SK-N-SH (cell line): ENCODE data around the gene CD96.

Experiments
- EZH2phosphoT487 ChIP-seq: fragments of 200-600 bp; sonication (generic); IDR thresholded peaks from 2 replicates; pipeline ENCODE4 v1.6.1; 2017; ENCODE audit warnings: low read depth, mixed run types, mild to moderate bottlenecking, antibody characterized with exemption, moderate library complexity, borderline replicate concordance
- JUND ChIP-seq: IDR thresholded peaks from 2 replicates; pipeline ENCODE4 v1.4.0; 2012
- MEF2A ChIP-seq: IDR thresholded peaks from 2 replicates; pipeline ENCODE4 v1.4.0; 2012; ENCODE audit warnings: low read depth, borderline replicate concordance
- MXI1 ChIP-seq: IDR thresholded peaks from 2 replicates; pipeline ENCODE4 v1.6.1; 2012; ENCODE audit warnings: mild to moderate bottlenecking, low read depth, low read length, improper control_type of control experiment
- POLR2AphosphoS5 ChIP-seq: IDR thresholded peaks from 2 replicates; pipeline ENCODE4 v1.6.1; 2012; ENCODE audit warnings: low read depth, low read length
- SMC3 ChIP-seq: IDR thresholded peaks from 2 replicates; pipeline ENCODE4 v1.6.1; 2012; ENCODE audit warnings: low read depth, low read length, improper control_type of control experiment
- TAF1 ChIP-seq: IDR thresholded peaks from 2 replicates; pipeline ENCODE4 v1.6.1; 2012; ENCODE audit warnings: low read depth, mild to moderate bottlenecking, low read length, moderate library complexity, borderline replicate concordance
- TEAD4 ChIP-seq: IDR thresholded peaks from 2 replicates; pipeline ENCODE4 v1.4.0; 2012; ENCODE audit warnings: mild to moderate bottlenecking, borderline replicate concordance; ENCODE audit not compliant: insufficient read depth
- TF ChIP-seq, protein P1 (sequence below): fragments of 200-600 bp; sonication (generic); IDR thresholded peaks from 2 replicates; pipeline ENCODE4 v1.6.1; 2017; ENCODE audit warnings: antibody characterized with exemption, mild to moderate bottlenecking, moderate library complexity
- TF ChIP-seq, protein P2 (sequence below): IDR thresholded peaks from 2 replicates; pipeline ENCODE4 v1.6.1; 2012; ENCODE audit warnings: mild to moderate bottlenecking, low read depth, low read length, moderate library complexity
- TF ChIP-seq, protein P3 (sequence below): IDR thresholded peaks from 2 replicates; pipeline ENCODE4 v1.4.0; 2012; ENCODE audit warnings: low read depth
- TF ChIP-seq, protein P4 (sequence below): fragments of 150-350 bp; IDR thresholded peaks from 2 replicates; pipeline ENCODE4 v1.6.1; 2017; ENCODE audit warnings: antibody characterized with exemption, low read length, low read depth, borderline replicate concordance
- TF ChIP-seq, protein P5 (sequence below): IDR thresholded peaks from 2 replicates; pipeline ENCODE4 v1.4.0; 2012; ENCODE audit warnings: low read depth, borderline replicate concordance

DNA sequence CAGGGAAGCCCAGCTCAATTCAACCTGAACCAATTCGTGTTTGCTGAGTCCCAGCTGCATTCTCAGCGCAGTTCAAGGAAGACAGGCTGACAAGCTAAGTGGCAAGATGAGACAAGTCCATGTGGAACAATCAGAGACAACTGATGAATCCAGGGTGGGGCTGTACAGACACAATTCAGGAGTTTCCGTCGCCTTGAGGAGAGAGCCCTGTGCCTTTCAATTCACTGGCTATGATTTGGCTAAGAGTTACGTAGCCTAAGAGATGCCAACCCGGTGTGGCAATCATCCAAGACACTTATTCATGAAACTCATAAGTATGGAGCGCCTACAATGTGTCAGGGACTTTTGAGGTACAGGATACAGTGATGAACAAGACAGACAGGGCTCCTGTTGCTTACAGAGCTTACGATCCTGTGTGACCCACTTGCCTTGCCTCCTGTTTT lies 68.6 kb downstream of the CD96 start:
- TF ChIP-seq JUND, result no peak
- TF ChIP-seq, protein P1, sequence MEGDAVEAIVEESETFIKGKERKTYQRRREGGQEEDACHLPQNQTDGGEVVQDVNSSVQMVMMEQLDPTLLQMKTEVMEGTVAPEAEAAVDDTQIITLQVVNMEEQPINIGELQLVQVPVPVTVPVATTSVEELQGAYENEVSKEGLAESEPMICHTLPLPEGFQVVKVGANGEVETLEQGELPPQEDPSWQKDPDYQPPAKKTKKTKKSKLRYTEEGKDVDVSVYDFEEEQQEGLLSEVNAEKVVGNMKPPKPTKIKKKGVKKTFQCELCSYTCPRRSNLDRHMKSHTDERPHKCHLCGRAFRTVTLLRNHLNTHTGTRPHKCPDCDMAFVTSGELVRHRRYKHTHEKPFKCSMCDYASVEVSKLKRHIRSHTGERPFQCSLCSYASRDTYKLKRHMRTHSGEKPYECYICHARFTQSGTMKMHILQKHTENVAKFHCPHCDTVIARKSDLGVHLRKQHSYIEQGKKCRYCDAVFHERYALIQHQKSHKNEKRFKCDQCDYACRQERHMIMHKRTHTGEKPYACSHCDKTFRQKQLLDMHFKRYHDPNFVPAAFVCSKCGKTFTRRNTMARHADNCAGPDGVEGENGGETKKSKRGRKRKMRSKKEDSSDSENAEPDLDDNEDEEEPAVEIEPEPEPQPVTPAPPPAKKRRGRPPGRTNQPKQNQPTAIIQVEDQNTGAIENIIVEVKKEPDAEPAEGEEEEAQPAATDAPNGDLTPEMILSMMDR, result no peak
- TF ChIP-seq, protein P2, sequence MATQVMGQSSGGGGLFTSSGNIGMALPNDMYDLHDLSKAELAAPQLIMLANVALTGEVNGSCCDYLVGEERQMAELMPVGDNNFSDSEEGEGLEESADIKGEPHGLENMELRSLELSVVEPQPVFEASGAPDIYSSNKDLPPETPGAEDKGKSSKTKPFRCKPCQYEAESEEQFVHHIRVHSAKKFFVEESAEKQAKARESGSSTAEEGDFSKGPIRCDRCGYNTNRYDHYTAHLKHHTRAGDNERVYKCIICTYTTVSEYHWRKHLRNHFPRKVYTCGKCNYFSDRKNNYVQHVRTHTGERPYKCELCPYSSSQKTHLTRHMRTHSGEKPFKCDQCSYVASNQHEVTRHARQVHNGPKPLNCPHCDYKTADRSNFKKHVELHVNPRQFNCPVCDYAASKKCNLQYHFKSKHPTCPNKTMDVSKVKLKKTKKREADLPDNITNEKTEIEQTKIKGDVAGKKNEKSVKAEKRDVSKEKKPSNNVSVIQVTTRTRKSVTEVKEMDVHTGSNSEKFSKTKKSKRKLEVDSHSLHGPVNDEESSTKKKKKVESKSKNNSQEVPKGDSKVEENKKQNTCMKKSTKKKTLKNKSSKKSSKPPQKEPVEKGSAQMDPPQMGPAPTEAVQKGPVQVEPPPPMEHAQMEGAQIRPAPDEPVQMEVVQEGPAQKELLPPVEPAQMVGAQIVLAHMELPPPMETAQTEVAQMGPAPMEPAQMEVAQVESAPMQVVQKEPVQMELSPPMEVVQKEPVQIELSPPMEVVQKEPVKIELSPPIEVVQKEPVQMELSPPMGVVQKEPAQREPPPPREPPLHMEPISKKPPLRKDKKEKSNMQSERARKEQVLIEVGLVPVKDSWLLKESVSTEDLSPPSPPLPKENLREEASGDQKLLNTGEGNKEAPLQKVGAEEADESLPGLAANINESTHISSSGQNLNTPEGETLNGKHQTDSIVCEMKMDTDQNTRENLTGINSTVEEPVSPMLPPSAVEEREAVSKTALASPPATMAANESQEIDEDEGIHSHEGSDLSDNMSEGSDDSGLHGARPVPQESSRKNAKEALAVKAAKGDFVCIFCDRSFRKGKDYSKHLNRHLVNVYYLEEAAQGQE, result no peak
- no peak for TF ChIP-seq MEF2A
- no peak for TF ChIP-seq EZH2phosphoT487
- TF ChIP-seq, protein P3, sequence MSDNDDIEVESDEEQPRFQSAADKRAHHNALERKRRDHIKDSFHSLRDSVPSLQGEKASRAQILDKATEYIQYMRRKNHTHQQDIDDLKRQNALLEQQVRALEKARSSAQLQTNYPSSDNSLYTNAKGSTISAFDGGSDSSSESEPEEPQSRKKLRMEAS, result no peak
- no peak for TF ChIP-seq POLR2AphosphoS5
- no peak for TF ChIP-seq SMC3
- TF ChIP-seq TAF1, result no peak
- TF ChIP-seq, protein P4, sequence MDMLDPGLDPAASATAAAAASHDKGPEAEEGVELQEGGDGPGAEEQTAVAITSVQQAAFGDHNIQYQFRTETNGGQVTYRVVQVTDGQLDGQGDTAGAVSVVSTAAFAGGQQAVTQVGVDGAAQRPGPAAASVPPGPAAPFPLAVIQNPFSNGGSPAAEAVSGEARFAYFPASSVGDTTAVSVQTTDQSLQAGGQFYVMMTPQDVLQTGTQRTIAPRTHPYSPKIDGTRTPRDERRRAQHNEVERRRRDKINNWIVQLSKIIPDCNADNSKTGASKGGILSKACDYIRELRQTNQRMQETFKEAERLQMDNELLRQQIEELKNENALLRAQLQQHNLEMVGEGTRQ, result no peak
- TF ChIP-seq MXI1, result no peak
- no peak for TF ChIP-seq TEAD4
- TF ChIP-seq, protein P5, sequence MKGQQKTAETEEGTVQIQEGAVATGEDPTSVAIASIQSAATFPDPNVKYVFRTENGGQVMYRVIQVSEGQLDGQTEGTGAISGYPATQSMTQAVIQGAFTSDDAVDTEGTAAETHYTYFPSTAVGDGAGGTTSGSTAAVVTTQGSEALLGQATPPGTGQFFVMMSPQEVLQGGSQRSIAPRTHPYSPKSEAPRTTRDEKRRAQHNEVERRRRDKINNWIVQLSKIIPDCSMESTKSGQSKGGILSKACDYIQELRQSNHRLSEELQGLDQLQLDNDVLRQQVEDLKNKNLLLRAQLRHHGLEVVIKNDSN, result no peak
